OCI-LY7 (cell line): ENCODE results near the gene FKBP2. TPM values are rescaled to one million over a fixed set of nuclear protein-coding genes. Genes with fewer than 3 reads are reported as not detected.

Source experiments
- BruUV-seq: library from RNA; stranded (reverse); fragments of 400-500 nt; replicated peaks from 2 replicates; lab custom pipeline; 2021; lab: Mats Ljungman, UMichigan
- CTCF ChIA-PET: fragments of 300-600 bp; sonication (Branson Sonifier 250); formaldehyde crosslinking; loops from one replicate; lab custom pipeline; 2022; ENCODE audit warnings: antibody characterized with exemption; ENCODE audit not compliant: unreplicated experiment; lab: Charles Lee
- POLR2A ChIA-PET: fragments of 300-600 bp; sonication (Branson Sonifier 250); formaldehyde crosslinking; loops from one replicate; lab custom pipeline; 2022; ENCODE audit warnings: antibody characterized with exemption; lab: Charles Lee
- DNase-seq: peaks from one replicate; pipeline ENCODE4 v3.0.0-alpha.2; 2015; ENCODE audit warnings: low spot score
- H2AFZ ChIP-seq: fragments of 200-600 bp; sonication (generic), shearing (Covaris generic); 2 replicates; pipeline ENCODE4 v1.6.1; 2014; ENCODE audit warnings: mild to moderate bottlenecking, antibody characterized with exemption, low read length, moderate library complexity
- H3K27ac ChIP-seq: fragments of 200-600 bp; sonication (generic); 2 replicates; pipeline ENCODE4 v1.5.1; 2014; ENCODE audit warnings: mixed run types, low read depth, mild to moderate bottlenecking, moderate library complexity, low read length, inconsistent platforms; ENCODE audit not compliant: poor library complexity, severe bottlenecking
- H3K36me3 ChIP-seq: fragments of 200-600 bp; sonication (generic); 2 replicates; pipeline ENCODE4 v1.6.1; 2014; ENCODE audit warnings: mild to moderate bottlenecking, antibody characterized with exemption, low read length, moderate library complexity, mixed read lengths; ENCODE audit not compliant: insufficient read depth
- H3K4me1 ChIP-seq: fragments of 200-600 bp; sonication (generic); 2 replicates; pipeline ENCODE4 v1.5.1; 2014; ENCODE audit warnings: mild to moderate bottlenecking, low read length; ENCODE audit not compliant: insufficient read depth, poor library complexity, severe bottlenecking
- H3K4me2 ChIP-seq: fragments of 200-600 bp; sonication (generic); 2 replicates; pipeline ENCODE4 v1.6.1; 2014; ENCODE audit warnings: mild to moderate bottlenecking, low read length
- H3K4me3 ChIP-seq: fragments of 200-600 bp; sonication (generic); 2 replicates; pipeline ENCODE4 v1.5.1; 2014; ENCODE audit warnings: mild to moderate bottlenecking, low read depth, low read length; ENCODE audit not compliant: poor library complexity, severe bottlenecking
- H3K79me2 ChIP-seq: fragments of 200-600 bp; sonication (generic); 2 replicates; pipeline ENCODE4 v1.6.1; 2016; ENCODE audit warnings: low read depth, mild to moderate bottlenecking, low read length, moderate library complexity, mixed read lengths; ENCODE audit not compliant: insufficient read depth
- H3K9me2 ChIP-seq: fragments of 200-600 bp; sonication (generic); 2 replicates; pipeline ENCODE4 v1.6.1; 2016; ENCODE audit warnings: mild to moderate bottlenecking, low read length, mixed read lengths; ENCODE audit not compliant: insufficient read depth
- H3K9me3 ChIP-seq: fragments of 200-600 bp; sonication (generic); 2 replicates; pipeline ENCODE4 v1.6.1; 2014; ENCODE audit warnings: mild to moderate bottlenecking, mixed run types, low read length, mixed read lengths
- H4K20me1 ChIP-seq: fragments of 200-600 bp; sonication (generic); 2 replicates; pipeline ENCODE4 v1.6.1; 2014; ENCODE audit warnings: mild to moderate bottlenecking, antibody characterized with exemption, low read length, moderate library complexity, mixed read lengths; ENCODE audit not compliant: insufficient read depth
- CTCF ChIP-seq: fragments of 200-600 bp; sonication (generic); conservative IDR thresholded peaks from 2 replicates; pipeline ENCODE4 v1.5.1; 2014; ENCODE audit warnings: mild to moderate bottlenecking, antibody characterized with exemption, low read length, moderate library complexity, mixed read lengths
- EZH2phosphoT487 ChIP-seq: fragments of 200-600 bp; sonication (generic); IDR thresholded peaks from 2 replicates; pipeline ENCODE4 v1.6.1; 2018; ENCODE audit warnings: low read depth, borderline replicate concordance, mild to moderate bottlenecking, mixed run types, antibody characterized with exemption, low read length, moderate library complexity, mixed read lengths
- intact Hi-C: fragments of 100-400 bp; cut with micrococcal nuclease; formaldehyde crosslinking; loops from one replicate; pipeline ENCODE4 v1.10.0; 2022; ENCODE audit not compliant: unreplicated experiment
- total RNA-seq, 2 experiments: library from RNA; depleted of rRNA in 1 of 2; stranded (reverse); fragments of >200 nt in 1 of 2; shearing (Covaris generic) in 1 of 2; gene quantifications; 2 replicates each; pipeline ENCODE4 v1.2.3, GENCODE V29; 2014 to 2022

FKBP2 gene
- total RNA-seq, 2 experiments from 2014 or later: 45.5 to 57.3 TPM

DNA sequence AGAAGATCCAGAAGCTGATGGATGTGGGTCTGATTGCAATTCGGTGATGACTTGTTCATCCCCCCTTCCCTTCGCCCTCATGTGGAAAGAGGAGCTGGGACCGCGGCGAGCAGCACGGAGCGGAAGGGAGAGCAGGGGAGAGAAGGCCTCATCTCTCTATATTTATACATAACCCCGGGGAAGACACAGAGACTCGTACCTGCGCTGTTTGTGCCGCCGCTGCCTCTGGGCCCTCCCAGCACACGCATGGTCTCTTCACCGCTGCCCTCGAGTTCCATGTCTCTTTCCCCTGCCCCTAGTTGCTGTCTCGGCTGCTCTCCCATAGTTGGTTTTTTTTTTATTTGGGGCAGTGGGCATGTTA lies 36.8 kb upstream of the FKBP2 start:
- Histone ChIP-seq H3K9me3 (no peaks in the 10 kb centered on the region), H3K4me1 (peaks cover 35% of the 10 kb centered on the region), H3K27ac (peak overlapping the region; percentile 96), H3K79me2 (peaks cover 17% of the 10 kb centered on the region; the same call in 1 of the 2 replicates), H3K9me2 (no peaks in the 10 kb centered on the region), H3K4me3 (no peak overlapping the region), H4K20me1 (no peaks in the 10 kb centered on the region), H2AFZ (no peak overlapping the region), H3K4me2 (no peak overlapping the region), H3K36me3 (peaks cover 82% of the 10 kb centered on the region)
- intact Hi-C loops: loop anchor here (1.0 to 5.0 kb wide), 3 partner anchors 65 to 100 kb away; partner anchors contain the start of gene GPR137
- ChIA-PET CTCF (interaction anchor here (1.0 to 2.6 kb wide), 2 partner anchors 38 to 100 kb away, joined by 3 to 14 read pairs; no protein-coding TSS in a partner anchor), POLR2A (interaction anchor here (1.1 to 5.1 kb wide), 5 partner anchors 14 to 37 kb away, joined by 3 to 29 read pairs (median 27); partner anchors contain the start of genes FKBP2, NUDT22, STIP1 and TRPT1)
- TF ChIP-seq CTCF (no peak), EZH2phosphoT487 (no peak)
- DNase-seq: no peak
- BruUV-seq: TSS peak; percentile 86

DNA sequence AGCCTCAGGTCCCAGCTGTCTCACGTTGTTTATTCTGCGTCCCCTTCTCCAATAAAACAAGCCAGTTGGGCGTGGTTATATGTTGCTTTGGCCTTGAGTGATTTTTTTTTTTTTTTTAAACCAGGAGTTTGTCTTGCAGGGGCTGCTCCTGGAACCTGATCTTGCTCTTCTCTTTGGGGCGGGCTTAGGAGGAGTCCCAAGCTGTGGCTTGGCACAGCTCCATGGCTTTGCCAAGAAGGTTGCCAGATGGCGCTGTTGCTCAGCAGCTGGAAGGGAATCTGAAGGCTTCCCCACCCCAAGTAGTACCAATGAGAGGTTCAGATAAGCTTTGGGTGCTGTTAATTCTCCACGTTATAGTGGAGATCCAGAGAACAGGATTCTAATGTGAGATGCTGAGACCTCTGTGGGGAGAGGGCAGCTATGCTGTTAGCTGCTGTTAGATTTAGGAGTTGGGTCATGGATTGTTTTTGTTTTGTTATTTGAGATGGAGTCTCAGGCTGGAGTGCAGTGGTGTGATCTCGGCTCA lies 36.4 kb upstream of the FKBP2 start:
- Histone ChIP-seq H3K9me3 (no peaks in the 10 kb centered on the region), H3K36me3 (peaks cover 86% of the 10 kb centered on the region), H3K4me1 (peaks cover 35% of the 10 kb centered on the region), H4K20me1 (no peaks in the 10 kb centered on the region), H3K9me2 (no peaks in the 10 kb centered on the region), H2AFZ (no peak overlapping the region), H3K4me2 (peak overlapping the region; percentile 22; the same call in 1 of the 2 replicates), H3K4me3 (no peak overlapping the region), H3K79me2 (peaks cover 17% of the 10 kb centered on the region; the same call in 1 of the 2 replicates), H3K27ac (peak overlapping the region; percentile 96)
- TF ChIP-seq EZH2phosphoT487 (no peak), CTCF (peak; percentile 90)
- ChIA-PET POLR2A (interaction anchor here (0.6 to 5.1 kb wide), 7 partner anchors 13 to 67 kb away, joined by 3 to 29 read pairs (median 6); partner anchors contain the start of genes FKBP2, NUDT22, STIP1 and TRPT1), CTCF (interaction anchor here (1.0 to 2.6 kb wide), 5 partner anchors 17 to 100 kb away, joined by 3 to 14 read pairs (median 4); no protein-coding TSS in a partner anchor)
- BruUV-seq: no TSS peak
- DNase-seq: peak; percentile 85
- intact Hi-C loops: loop anchor here (1.0 to 5.0 kb wide), 3 partner anchors 65 to 100 kb away; partner anchors contain the start of gene GPR137
